ENCODE measurements around the gene TMEM222.
A peak's percentile ranks its signal among the peaks of the same experiment; 100 is the strongest.

The TMEM222 gene

GRCh38 chr1:27360159-27361043, 38.4 kb downstream of the TMEM222 start:
- DNase-seq = peak; percentile 48

DNA sequence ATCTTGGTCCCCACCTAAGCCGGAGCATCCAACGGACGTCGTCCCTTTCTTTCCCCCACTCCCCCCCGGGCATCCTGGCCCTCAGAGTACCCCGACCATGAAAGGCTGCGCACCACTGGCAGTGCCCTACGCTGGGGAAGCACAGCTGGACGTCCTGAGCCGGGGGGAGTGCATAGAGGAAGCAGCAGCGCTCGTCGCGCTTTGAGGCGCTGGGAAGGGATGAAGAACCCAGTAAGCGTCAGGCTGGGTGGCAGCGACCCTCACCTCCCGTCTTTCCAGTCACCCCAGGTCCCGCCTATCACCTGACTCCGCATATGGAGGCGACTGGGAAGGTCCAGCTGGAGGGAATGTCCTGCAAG, 39.1 kb downstream of the TMEM222 start:
- no peak for DNase-seq

DNA sequence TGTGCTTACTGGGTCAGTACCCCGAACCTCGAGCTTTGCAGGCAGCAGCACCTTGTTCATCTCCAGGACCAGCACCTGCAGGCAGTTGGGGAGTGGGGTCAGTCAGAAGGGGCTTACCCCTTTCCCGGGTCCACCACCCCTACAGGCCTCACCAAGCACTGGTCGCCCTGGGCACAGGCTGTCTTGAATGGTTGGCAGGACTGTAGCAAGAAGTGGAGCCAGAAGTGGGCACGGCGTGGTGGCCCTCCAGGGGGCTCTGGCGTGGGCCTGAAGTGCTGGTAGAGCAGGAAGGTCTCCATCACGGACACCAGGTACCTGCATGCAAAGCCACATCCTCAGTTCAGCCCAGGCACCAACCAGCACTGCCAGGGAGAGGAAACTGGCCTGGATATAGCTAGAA, 39.6 kb downstream of the TMEM222 start:
- DNase-seq = no peak

- DNase-seq = no peak
Observed at GRCh38 chr1:27363766-27364695, 42.1 kb downstream of the TMEM222 start.

- no peak for DNase-seq
Observed at GRCh38 chr1:27364696-27365371, 42.9 kb downstream of the TMEM222 start.

DNA sequence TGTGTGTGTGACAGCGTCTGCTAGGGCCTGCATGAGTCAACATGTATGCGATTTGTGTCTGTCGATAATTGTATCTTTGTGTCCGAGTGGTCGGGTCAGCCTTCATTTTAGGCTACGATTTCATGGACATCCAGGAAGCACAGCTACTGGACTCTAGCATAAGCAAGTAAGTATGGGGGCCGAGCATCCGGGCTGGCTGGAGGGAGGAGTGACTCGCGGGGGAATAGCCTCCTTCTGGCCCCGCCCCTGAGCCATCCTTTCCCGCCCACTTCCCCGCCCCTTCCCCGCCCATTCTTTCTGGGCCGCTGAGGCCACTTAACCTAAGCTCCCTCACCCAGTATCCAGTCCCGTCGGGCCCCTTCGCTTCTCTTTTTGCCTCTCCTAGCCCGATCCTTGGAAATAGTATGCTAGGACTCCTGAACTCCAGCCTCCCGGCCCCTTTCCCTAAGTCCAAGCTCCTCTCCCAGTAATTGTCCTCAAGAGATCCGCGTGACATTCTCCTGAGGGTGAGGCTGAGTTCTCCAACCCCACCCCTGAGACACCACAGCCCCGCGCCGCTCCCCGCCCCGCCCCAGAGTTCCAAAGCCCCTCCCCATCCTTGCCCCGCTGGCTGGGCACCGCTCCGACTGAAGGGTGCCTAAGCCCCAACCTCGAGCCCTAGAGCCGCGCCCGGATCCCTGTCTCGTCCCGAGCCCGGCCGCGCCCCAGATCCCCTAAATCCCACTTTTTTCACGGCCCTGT, 43.6 kb downstream of the TMEM222 start:
- DNase-seq = peak; percentile 74

- DNase-seq = peak; percentile 74
Observed at GRCh38 chr1:27366113-27366410, 44.1 kb downstream of the TMEM222 start.

- DNase-seq = peak; percentile 38
Observed at GRCh38 chr1:27366411-27367159, 44.6 kb downstream of the TMEM222 start, which contains the start of gene MAP3K6. Gene MAP3K6, minus strand, starts transcription at chr1:27366961. Its CDS starts 364 bp downstream, at chr1:27366597.

DNA sequence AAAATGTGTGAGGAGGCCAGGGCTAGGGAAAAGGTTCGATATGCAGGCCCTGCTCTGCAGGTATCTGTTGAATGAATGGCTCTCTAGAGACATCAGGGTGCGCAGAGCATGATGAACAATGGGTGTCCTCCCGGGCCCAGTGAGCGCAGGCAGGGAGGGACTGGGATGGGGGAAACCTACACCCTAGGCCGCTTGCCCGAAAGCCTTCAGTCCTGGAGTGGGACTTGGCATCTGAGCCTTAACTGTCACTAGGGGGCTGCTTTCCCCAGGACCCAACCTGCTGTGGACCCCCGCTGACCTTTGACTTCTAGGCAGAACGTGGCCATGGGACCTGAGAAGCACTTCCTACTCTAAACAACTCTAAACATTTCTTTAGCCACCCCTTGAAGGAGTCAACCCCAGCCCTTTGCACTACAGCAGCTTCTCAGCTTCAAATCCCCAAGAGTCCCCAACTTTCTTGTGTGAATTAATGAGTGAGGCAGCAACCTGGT, 45.2 kb downstream of the TMEM222 start:
- no peak for DNase-seq

DNA sequence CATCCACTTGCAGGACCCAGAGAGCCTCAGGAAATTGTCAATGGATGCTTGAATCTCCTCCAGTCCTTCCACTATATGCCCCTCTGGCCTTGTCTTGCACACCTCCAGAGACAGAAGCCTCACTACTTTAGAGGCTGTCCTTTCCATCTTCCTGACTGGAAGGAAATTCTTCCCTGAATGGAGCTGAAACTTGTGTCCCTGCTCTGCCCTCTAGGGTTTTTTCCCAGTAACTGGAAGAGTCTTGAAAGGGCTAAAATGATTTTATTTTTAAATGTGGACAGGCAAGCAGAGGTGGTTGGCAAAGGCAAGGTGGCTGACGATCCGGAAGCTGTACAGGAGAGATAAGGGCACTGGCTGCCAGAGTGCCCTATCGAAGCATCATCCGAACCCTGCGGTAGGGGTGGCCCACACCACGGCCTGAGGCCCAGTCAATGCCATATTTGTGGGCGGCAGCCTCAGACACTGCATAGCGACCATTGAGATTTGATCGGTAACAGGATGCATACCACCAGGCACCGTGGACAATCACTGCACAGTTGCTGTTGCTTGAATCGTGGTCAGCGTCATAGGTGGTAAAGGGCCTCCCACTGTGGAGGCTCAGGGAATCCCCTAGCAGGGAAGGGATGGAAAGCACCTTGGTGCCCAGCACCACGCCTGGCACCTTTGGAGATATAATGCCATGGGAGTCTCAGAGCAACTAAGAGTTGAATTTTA, 47.1 kb downstream of the TMEM222 start:
- no peak for DNase-seq

GRCh38 chr1:27372022-27372807, 50.3 kb downstream of the TMEM222 start:
- DNase-seq = no peak

GRCh38 chr1:27372808-27373690, 51.1 kb downstream of the TMEM222 start:
- DNase-seq = no peak

- DNase-seq = no peak
Observed at GRCh38 chr1:27374362-27375086, 52.6 kb downstream of the TMEM222 start, which contains the start of gene FCN3. Gene FCN3, minus strand, starts transcription at chr1:27374824. Its CDS starts 6 bp downstream, at chr1:27374818.

DNA sequence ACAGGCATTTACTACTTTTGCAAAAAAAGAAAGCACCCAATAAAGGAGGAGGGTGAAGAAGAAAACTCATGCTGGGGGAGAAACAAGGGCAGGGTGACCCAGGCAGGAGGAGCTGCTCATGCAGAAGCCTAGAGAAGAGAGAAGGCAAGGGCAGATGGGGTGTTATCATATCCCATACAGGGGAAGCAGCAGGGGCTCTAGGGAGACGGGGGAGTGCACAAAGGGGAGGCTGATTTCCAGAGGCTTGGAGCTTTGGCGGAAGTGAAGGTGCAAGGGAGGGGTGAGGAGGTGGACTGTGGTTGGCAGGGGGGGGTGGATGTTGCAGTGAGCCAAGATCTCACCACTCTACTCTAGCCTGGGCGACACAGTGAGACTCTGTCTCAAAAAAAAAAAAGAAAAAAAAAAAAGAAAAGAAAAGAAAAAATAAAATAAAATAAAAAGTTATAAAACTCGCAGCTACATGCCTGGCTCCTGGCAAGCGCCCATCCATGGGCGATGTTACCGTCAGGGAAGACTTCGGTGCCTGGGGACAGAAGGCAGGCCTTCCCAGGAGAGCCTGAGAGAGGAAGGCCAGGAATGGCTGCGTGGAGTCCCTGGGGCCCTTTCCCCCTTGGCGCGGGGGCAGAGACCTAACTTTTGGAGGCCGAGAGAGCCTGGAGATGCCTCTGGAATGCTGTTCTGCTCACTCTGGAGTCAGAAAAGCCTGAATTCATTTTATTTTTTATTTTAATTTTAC, 56.0 kb downstream of the TMEM222 start:
- no peak for DNase-seq

DNA sequence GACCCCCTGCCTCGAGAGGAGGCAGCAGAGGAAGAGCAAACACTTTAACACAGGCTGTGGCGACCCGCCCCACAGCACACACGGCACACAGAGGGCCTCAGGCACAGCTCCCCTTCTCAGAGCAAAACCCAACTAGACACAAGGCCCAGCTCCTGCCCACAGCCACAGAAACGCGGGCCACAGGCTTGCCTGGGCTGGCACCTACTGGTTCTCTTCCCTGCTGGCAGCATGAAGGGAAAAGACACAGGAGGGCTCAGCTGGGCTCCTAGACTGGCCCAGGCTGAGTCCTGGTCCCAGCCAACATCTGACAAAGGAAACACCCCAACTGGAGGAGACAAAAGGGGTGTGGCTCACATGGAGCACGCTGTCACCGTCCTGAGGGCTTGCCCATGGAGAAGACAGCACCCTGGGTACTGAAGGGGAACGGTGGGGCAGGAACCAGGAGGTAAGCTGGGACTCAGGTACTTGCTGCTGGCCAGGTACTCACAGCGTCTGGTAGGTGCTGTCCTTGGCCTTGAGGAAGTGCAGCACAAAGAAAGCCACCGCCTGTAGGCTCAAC, 57.7 kb downstream of the TMEM222 start:
- no peak for DNase-seq

DNA sequence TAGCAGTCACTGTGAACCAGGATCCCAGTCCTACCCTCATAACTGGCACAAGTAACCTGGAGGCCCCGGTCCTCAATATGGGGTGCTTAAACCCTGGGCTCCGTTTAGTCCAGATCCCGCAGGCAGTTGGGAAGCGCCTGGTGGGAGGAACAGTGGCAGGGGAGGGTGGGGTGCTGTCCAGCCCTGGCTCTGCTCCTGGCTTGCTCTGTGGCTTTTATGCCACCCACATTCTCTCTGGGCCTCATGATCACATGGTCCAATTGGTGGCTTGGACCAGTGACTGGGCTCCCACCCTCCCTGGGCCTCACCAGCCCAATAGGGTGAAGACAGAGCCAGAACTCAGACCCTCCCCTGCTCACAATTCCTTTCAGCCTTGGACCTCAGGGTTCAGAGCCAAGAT, 58.3 kb downstream of the TMEM222 start:
- DNase-seq = no peak

Data from stimulated activated CD4-positive, alpha-beta T cell treated with anti-CD3 and anti-CD28 coated beads, Interleukin-4, amount 100 ng/mL, for 1 hour (primary cell).